Vagina (tissue), 2 donors: ENCODE data around the gene BMP2K. TPM values are rescaled to one million over a fixed set of nuclear protein-coding genes. Genes with fewer than 3 reads are reported as not detected.
"Not testable (repeated sequence)": the region's sequence is repeated elsewhere in the genome, so short reads cannot be mapped to it uniquely, and the experiment has no call there.

Experiments
- DNase-seq, 2 donors: peaks; one replicate each; pipeline ENCODE4 v3.0.0-alpha.2; 2017; ENCODE audit errors: extremely low spot score in 2 of 2
- H3K27ac ChIP-seq: fragments of 200-600 bp; sonication (generic); one replicate; pipeline ENCODE4 v1.5.1; 2019
- H3K27me3 ChIP-seq: fragments of 200-600 bp; sonication (generic); one replicate; pipeline ENCODE4 v1.5.1; 2019
- H3K36me3 ChIP-seq, 2 donors: fragments of 200-600 bp; sonication (generic); one replicate each; pipeline ENCODE4 v1.5.1; 2017 to 2019
- H3K4me1 ChIP-seq: fragments of 200-600 bp; sonication (generic); one replicate; pipeline ENCODE4 v1.5.1; 2019
- H3K4me3 ChIP-seq, 2 donors: fragments of 200-600 bp; sonication (generic); 1 replicate in 1 of 2; 2 replicates in 1 of 2; pipeline ENCODE4 v1.5.1; 2016 to 2019
- H3K9me3 ChIP-seq: fragments of 200-600 bp; sonication (generic); one replicate; pipeline ENCODE4 v1.5.1; 2019
- POLR2A ChIP-seq, 2 donors: fragments of 450-650 bp; IDR thresholded peaks; one replicate each; pipeline ENCODE4 v1.6.1; 2017; ENCODE audit warnings: antibody characterized with exemption in 2 of 2, mild to moderate bottlenecking in 2 of 2, moderate library complexity in 2 of 2
- POLR2AphosphoS5 ChIP-seq, 2 donors: sonication (generic); formaldehyde crosslinking; IDR thresholded peaks; one replicate each; pipeline ENCODE4 v1.9.0; 2017; ENCODE audit warnings: antibody characterized with exemption in 2 of 2, mild to moderate bottlenecking in 2 of 2, low read depth in 1 of 2; ENCODE audit not compliant: insufficient read depth in 1 of 2
- intact Hi-C: fragments of 100-400 bp; cut with DNase I; formaldehyde crosslinking; loops from one replicate; pipeline ENCODE4 v1.15.1; 2023
- total RNA-seq: library from RNA; depleted of rRNA; stranded (reverse); fragments of >200 nt; gene quantifications from one replicate; pipeline ENCODE4 v1.2.3, GENCODE V29; 2016
- TF ChIP-seq, protein P1 (sequence below), 3 experiments: fragments of 450-650 bp in 2 of 3; fragments of 200-600 bp in 1 of 3; sonication (generic) in 1 of 3; IDR thresholded peaks; one replicate each; pipeline ENCODE4 v1.5.1; 2017 to 2019; ENCODE audit warnings: antibody characterized with exemption in 3 of 3, mild to moderate bottlenecking in 2 of 3, moderate library complexity in 2 of 3

BMP2K gene
- total RNA-seq, 1 donor from 2014 or later = 34.9 TPM

DNA sequence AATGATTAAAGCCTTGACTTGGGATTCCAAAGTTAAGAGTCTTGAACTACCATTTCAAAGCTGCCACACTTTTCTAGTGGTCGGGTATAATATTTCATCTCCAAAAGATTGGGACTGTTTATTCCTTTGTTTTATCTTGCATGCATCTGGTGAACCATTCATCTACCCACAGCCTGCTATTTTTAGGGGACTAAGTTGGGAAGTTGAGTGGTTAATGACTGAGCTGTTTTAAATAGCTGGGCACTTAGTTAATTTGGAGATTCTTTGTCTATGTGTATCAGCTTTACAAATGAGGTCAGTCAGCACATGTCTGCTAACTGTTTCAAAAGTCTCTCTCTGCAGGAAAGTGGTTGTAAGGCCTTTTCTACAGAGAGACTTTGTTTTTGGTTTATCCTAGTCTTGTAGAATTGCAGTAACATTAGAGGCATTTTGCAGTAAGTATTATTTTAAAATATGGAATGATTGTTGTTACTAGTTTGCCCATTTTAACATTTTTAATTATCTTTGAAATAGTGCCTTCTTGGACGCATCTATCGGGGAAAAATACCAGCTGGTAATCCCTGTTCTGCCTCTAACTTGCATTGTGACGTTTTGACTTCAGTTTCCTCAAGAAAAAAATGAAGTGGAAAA lies 8.2 kb downstream of the BMP2K start:
- H3K27ac ChIP-seq = no peak overlapping the region
- H3K9me3 ChIP-seq = no peaks in the 10 kb centered on the region
- no peak for DNase-seq
- no peaks in the 10 kb centered on the region for H3K27me3 ChIP-seq
- intact Hi-C loops = no loop called here
- peaks cover 44% of the 10 kb centered on the region for H3K4me1 ChIP-seq
- no peak overlapping the region for H3K4me3 ChIP-seq
- TF ChIP-seq POLR2A (IDR thresholded peaks at IDR 0.05) (no peak), POLR2AphosphoS5 (IDR thresholded peaks at IDR 0.05; ENCODE audit: insufficient read depth in 1 of 2, low read depth in 1 of 2) (no peak)
- TF ChIP-seq, protein P1, sequence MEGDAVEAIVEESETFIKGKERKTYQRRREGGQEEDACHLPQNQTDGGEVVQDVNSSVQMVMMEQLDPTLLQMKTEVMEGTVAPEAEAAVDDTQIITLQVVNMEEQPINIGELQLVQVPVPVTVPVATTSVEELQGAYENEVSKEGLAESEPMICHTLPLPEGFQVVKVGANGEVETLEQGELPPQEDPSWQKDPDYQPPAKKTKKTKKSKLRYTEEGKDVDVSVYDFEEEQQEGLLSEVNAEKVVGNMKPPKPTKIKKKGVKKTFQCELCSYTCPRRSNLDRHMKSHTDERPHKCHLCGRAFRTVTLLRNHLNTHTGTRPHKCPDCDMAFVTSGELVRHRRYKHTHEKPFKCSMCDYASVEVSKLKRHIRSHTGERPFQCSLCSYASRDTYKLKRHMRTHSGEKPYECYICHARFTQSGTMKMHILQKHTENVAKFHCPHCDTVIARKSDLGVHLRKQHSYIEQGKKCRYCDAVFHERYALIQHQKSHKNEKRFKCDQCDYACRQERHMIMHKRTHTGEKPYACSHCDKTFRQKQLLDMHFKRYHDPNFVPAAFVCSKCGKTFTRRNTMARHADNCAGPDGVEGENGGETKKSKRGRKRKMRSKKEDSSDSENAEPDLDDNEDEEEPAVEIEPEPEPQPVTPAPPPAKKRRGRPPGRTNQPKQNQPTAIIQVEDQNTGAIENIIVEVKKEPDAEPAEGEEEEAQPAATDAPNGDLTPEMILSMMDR (IDR thresholded peaks at IDR 0.05) = no peak
- no peaks in the 10 kb centered on the region for H3K36me3 ChIP-seq

DNA sequence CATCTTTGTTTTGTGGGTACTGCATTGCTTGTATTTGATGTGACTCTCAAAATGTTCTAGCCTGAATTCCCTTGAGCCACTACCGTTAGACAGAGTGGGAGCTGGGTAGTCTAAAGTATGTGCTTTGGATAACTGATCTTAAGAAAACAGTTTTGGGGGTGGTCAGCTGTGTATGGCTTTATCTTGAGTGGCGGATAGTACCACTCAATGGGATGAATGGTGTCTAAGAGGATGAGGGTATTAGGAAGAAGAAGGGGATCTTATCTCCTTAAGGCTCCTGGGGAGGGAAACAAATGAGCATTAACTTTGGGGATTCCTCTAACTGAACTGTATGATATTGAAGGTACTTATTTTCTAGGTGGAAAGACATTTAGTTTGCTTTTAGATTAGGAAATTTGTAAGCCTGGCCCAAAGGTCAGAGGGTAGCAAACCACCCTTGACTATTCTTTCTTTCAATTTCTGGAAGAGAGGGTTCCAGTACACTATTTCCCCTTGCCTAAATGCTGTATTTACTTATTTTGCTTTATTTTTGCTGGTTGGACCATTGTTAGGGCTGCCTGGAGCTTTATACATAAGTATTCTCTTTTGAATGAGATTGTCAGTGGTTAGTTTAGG lies 11.3 kb downstream of the BMP2K start:
- Histone ChIP-seq H3K27ac (no peak overlapping the region), H3K9me3 (no peaks in the 10 kb centered on the region), H3K27me3 (no peaks in the 10 kb centered on the region), H3K4me1 (peaks cover 24% of the 10 kb centered on the region), H3K4me3 (no peak overlapping the region), H3K36me3 (no peaks in the 10 kb centered on the region)
- intact Hi-C loops = no loop called here
- TF ChIP-seq, protein P1 (IDR thresholded peaks at IDR 0.05) = no peak
- TF ChIP-seq POLR2AphosphoS5 (IDR thresholded peaks at IDR 0.05; ENCODE audit: insufficient read depth in 1 of 2, low read depth in 1 of 2) = no peak
- no peak for TF ChIP-seq POLR2A (IDR thresholded peaks at IDR 0.05)
- no peak for DNase-seq

DNA sequence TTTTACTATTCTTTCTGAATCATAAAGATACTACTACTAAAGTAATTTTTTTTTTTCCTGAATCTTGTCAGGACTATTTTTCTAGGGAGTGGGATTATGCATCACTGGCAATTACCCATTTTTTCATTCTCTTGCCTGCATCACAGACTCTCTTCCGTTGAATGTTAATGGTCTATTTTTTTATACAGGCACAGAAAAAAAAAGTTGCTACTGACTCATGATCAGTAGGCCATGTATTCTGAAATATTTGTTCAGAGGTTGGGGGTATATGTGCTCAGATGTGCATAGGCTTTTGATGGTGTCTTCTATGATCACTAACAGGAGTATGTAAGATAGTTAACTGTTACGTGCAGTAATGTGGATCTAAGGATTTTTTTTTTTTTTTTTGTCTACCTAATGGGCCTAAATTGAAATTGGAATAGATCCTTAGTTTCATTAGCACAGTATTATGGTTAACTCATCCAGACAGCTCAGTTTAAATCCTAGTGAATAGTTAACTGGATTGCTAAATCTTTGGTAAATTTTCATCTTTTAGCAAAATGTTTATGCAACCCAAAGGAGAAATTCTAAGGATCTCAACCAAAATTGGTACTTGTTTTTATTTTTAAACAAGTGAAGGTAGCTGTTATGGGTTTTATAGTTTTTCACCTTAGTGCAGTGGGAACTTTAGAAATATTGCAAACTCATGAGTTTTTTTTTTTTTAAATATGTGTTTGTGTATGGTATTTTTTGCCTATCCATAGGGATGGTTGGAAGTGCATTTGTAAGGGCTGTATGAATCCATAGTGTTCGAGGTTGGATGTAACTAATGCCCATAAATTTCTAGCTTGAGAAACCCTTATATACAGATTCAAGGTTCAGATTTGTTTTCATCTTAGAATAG lies 12.1 kb downstream of the BMP2K start:
- DNase-seq = no peak
- Histone ChIP-seq H3K9me3 (no peaks in the 10 kb centered on the region), H3K27ac (no peak overlapping the region), H3K27me3 (no peaks in the 10 kb centered on the region), H3K4me1 (peaks cover 21% of the 10 kb centered on the region), H3K4me3 (no peak overlapping the region), H3K36me3 (no peaks in the 10 kb centered on the region)
- TF ChIP-seq, protein P1 (IDR thresholded peaks at IDR 0.05) = no peak
- TF ChIP-seq POLR2AphosphoS5 (IDR thresholded peaks at IDR 0.05; ENCODE audit: insufficient read depth in 1 of 2, low read depth in 1 of 2) = no peak
- no peak for TF ChIP-seq POLR2A (IDR thresholded peaks at IDR 0.05)
- intact Hi-C loops = no loop called here

DNA sequence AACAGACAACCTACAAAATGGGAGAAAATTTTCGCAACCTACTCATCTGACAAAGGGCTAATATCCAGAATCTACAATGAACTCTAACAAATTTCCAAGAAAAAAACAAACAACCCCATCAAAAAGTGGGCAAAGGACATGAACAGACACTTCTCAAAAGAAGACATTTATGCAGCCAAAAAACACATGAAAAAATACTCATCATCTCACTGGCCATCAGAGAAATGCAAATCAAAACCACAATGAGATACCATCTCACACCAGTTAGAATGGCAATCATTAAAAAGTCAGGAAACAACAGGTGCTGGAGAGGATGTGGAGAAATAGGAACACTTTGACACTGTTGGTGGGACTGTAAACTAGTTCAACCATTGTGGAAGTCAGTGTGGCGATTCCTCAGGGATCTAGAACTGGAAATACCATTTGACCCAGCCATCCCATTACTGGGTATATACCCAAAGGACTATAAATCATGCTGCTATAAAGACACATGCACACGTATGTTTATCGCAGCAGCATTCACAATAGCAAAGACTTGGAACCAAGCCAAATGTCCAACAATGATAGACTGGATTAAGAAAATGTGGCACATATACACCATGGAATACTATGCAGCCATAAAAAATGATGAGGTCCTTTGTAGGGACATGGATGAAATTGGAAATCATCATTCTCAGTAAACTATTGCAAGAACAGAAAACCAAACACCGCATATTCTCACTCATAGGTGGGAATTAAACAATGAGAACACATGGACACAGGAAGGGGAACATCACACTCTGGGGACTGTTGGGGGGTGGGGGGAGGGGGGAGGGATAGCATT lies 19.7 kb downstream of the BMP2K start:
- H3K9me3 ChIP-seq, H3K4me1 ChIP-seq, H3K27ac ChIP-seq, intact Hi-C loops, H3K4me3 ChIP-seq, H3K36me3 ChIP-seq, H3K27me3 ChIP-seq, DNase-seq: not testable (repeated sequence)

- no peak for TF ChIP-seq POLR2A (IDR thresholded peaks at IDR 0.05)
- TF ChIP-seq, protein P1 (IDR thresholded peaks at IDR 0.05) = no peak
- no peak for TF ChIP-seq POLR2AphosphoS5 (IDR thresholded peaks at IDR 0.05; ENCODE audit: insufficient read depth in 1 of 2, low read depth in 1 of 2)
- Histone ChIP-seq H3K27me3 (no peaks in the 10 kb centered on the region), H3K27ac (no peak overlapping the region), H3K4me1 (peaks cover 5% of the 10 kb centered on the region), H3K9me3 (no peaks in the 10 kb centered on the region), H3K36me3 (no peaks in the 10 kb centered on the region), H3K4me3 (no peak overlapping the region)
- intact Hi-C loops = no loop called here
- no peak for DNase-seq
Observed at GRCh38 chr4:78796526-78796925, 20.4 kb downstream of the BMP2K start.
